ENCODE results near the gene NWD2. TPM values are rescaled to one million over a fixed set of nuclear protein-coding genes. Genes with fewer than 3 reads are reported as not detected.
A peak's percentile ranks its signal among the peaks of the same experiment; 100 is the strongest.
"Not testable (repeated sequence)": the region's sequence is repeated elsewhere in the genome, so short reads cannot be mapped to it uniquely, and the experiment has no call there.

Gene NWD2
- total and polyA plus RNA-seq, 4 donors, result 0.17 TPM; not detected in 3

GRCh38 chr4:37397505-37397904 is 153.0 kb downstream of the NWD2 start:
- no peaks in the 10 kb centered on the region for H3K27me3 ChIP-seq (ENCODE audit: control insufficient read depth in 3 of 3, insufficient read depth in 3 of 3, low read length in 2 of 3)
- no peak for TF ChIP-seq CTCF (IDR thresholded peaks at IDR 0.05; ENCODE audit: control extremely low read depth, extremely low read depth)
- peaks cover 0 to 1% (median 0%) of the 10 kb centered on the region in 4 donors for H3K9me3 ChIP-seq (ENCODE audit: control insufficient read depth in 4 of 4, insufficient read depth in 3 of 4, low read length in 3 of 4)
- ATAC-seq (ENCODE audit: insufficient read depth, low FRiP score) (no peak), DNase-seq (no peak)
- H3K36me3 ChIP-seq (ENCODE audit: control insufficient read depth in 4 of 4, insufficient read depth in 4 of 4, low read length in 4 of 4), result no peaks in the 10 kb centered on the region
- H3K9ac ChIP-seq (ENCODE audit: insufficient read depth in 1 of 2, low read length in 2 of 2), result no peak overlapping the region
- H3K4me1 ChIP-seq (ENCODE audit: control insufficient read depth in 5 of 5, insufficient read depth in 5 of 5, low read length in 5 of 5), result peaks cover 0 to 15% (median 0%) of the 10 kb centered on the region in 5 donors
- no peak overlapping the region for H3K27ac ChIP-seq (ENCODE audit: low read depth in 1 of 2, low read length in 1 of 2)
- WGBS, 2 donors, result 84 to 88% methylated on average over 6 of the region's 6 CpGs
- H3K4me3 ChIP-seq, result no peak overlapping the region

GRCh38 chr4:37400241-37400881 is 155.8 kb downstream of the NWD2 start:
- Histone ChIP-seq H3K27me3 (ENCODE audit: control insufficient read depth in 3 of 3, insufficient read depth in 3 of 3, low read length in 2 of 3) (no peaks in the 10 kb centered on the region), H3K9ac (ENCODE audit: insufficient read depth in 1 of 2, low read length in 2 of 2) (no peak overlapping the region), H3K36me3 (ENCODE audit: control insufficient read depth in 4 of 4, insufficient read depth in 4 of 4, low read length in 4 of 4) (no peaks in the 10 kb centered on the region), H3K4me3 (no peak overlapping the region), H3K4me1 (ENCODE audit: control insufficient read depth in 5 of 5, insufficient read depth in 5 of 5, low read length in 5 of 5) (no peaks in the 10 kb centered on the region), H3K27ac (ENCODE audit: low read depth in 1 of 2, low read length in 1 of 2) (no peak overlapping the region), H3K9me3 (ENCODE audit: control insufficient read depth in 4 of 4, insufficient read depth in 3 of 4, low read length in 3 of 4) (peaks cover 0 to 1% (median 0%) of the 10 kb centered on the region in 4 donors)
- WGBS, 2 donors, result 75 to 90% methylated on average over 2 of the region's 2 CpGs
- ATAC-seq (ENCODE audit: insufficient read depth, low FRiP score) (no peak), DNase-seq (no peak)
- TF ChIP-seq CTCF (IDR thresholded peaks at IDR 0.05; ENCODE audit: control extremely low read depth, extremely low read depth), result no peak

GRCh38 chr4:37407938-37408826 is 163.6 kb downstream of the NWD2 start:
- DNase-seq, result peak; percentile 58 to 71 (median 65)
- not testable (repeated sequence) for H3K36me3 ChIP-seq (ENCODE audit: control insufficient read depth in 4 of 4, insufficient read depth in 4 of 4, low read length in 4 of 4); H3K9me3 ChIP-seq (ENCODE audit: control insufficient read depth in 4 of 4, insufficient read depth in 3 of 4, low read length in 3 of 4); H3K27ac ChIP-seq (ENCODE audit: low read depth in 1 of 2, low read length in 1 of 2); ATAC-seq (ENCODE audit: insufficient read depth, low FRiP score); H3K9ac ChIP-seq (ENCODE audit: insufficient read depth in 1 of 2, low read length in 2 of 2); H3K4me3 ChIP-seq; H3K27me3 ChIP-seq (ENCODE audit: control insufficient read depth in 3 of 3, insufficient read depth in 3 of 3, low read length in 2 of 3); H3K4me1 ChIP-seq (ENCODE audit: control insufficient read depth in 5 of 5, insufficient read depth in 5 of 5, low read length in 5 of 5)
- WGBS, 2 donors, result 43 to 60% methylated on average over 9 of the region's 9 CpGs

GRCh38 chr4:37413612-37414011 is 169.1 kb downstream of the NWD2 start:
- H3K27ac ChIP-seq (ENCODE audit: low read depth in 1 of 2, low read length in 1 of 2); H3K4me3 ChIP-seq: not testable (repeated sequence)
- WGBS, 2 donors, result 92% methylated on average over 2 of the region's 2 CpGs

More at GRCh38 chr4:37413612-37414011, 169.1 kb downstream of the NWD2 start:
- not testable (repeated sequence) for H3K9me3 ChIP-seq (ENCODE audit: control insufficient read depth in 4 of 4, insufficient read depth in 3 of 4, low read length in 3 of 4); H3K9ac ChIP-seq (ENCODE audit: insufficient read depth in 1 of 2, low read length in 2 of 2); DNase-seq; H3K27me3 ChIP-seq (ENCODE audit: control insufficient read depth in 3 of 3, insufficient read depth in 3 of 3, low read length in 2 of 3); H3K4me1 ChIP-seq (ENCODE audit: control insufficient read depth in 5 of 5, insufficient read depth in 5 of 5, low read length in 5 of 5); ATAC-seq (ENCODE audit: insufficient read depth, low FRiP score); H3K36me3 ChIP-seq (ENCODE audit: control insufficient read depth in 4 of 4, insufficient read depth in 4 of 4, low read length in 4 of 4)
